ENCODE results near the gene NEAT1.

Gene NEAT1

DNA sequence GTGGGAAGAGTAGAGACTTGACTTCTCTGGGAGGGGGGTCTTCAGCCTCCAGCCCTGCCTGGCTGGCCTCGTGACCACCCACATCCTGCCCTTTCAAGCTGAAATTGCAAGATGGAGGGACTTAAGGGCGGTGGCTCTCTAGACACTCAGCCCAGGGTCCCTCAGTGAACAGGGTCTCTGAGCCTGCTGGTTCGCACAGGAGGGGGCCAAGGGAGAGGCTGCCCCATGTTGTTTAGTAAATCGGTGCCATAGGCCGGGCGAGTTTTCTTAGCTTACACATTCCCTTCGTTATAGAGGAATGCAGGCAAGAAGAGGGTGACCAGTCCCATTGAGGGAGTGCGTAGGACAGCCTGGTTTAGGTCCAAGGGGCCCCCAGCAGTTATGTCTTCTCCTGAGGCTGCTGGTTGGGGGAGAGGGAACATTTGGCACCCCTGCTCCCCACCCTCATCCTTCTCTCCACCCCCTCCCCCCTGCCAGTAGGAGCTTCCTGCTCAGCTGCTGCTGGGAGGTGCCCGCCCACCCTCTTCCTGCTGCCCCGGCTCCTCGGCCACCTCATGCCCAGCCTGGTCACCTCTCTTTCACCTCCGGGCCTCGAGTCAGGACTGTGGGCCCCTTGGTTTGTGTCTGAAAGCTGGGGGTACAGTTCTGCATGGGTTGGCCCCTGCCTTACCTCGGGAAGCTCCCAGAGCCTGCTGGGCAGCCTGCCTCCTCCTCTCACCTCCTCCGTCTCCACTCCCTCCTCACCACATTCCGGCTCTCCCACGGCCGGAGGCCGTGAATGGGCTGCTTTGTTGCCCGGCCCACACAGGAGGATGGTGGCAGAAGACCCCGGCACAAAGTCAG, 32.3 kb upstream of the NEAT1 start:
- TF ChIP-seq YY1 (IDR thresholded peaks at IDR 0.05; ENCODE audit: insufficient read depth, insufficient read length) (no peak), ZNF274 (IDR thresholded peaks at IDR 0.05; ENCODE audit: low read depth, low read length) (no peak), SUZ12 (IDR thresholded peaks at IDR 0.05; ENCODE audit: extremely low read depth, insufficient read depth, insufficient read length) (no peak)
- Histone ChIP-seq H3K27me3 (ENCODE audit: insufficient read depth, insufficient read length) (no peaks in the 10 kb centered on the region), H3K9me3 (ENCODE audit: insufficient read depth, low read length) (no peaks in the 10 kb centered on the region), H3K4me1 (ENCODE audit: insufficient read depth, insufficient read length) (peaks cover 44% of the 10 kb centered on the region), H3K36me3 (ENCODE audit: insufficient read depth, insufficient read length, low read length) (peaks cover 66% of the 10 kb centered on the region), H3K4me3 (ENCODE audit: insufficient read length, low read depth) (no peak overlapping the region), H3K9ac (ENCODE audit: insufficient read length, low read depth) (peak overlapping the region; percentile 37)
- no peak for DNase-seq (ENCODE audit: low read depth, low spot score)

GRCh38 chr11:65390996-65391395, 31.6 kb upstream of the NEAT1 start:
- Histone ChIP-seq H3K36me3 (ENCODE audit: insufficient read depth, insufficient read length, low read length) (peaks cover 72% of the 10 kb centered on the region), H3K9me3 (ENCODE audit: insufficient read depth, low read length) (no peaks in the 10 kb centered on the region), H3K9ac (ENCODE audit: insufficient read length, low read depth) (peak overlapping the region; percentile 23), H3K4me1 (ENCODE audit: insufficient read depth, insufficient read length) (peaks cover 44% of the 10 kb centered on the region), H3K27me3 (ENCODE audit: insufficient read depth, insufficient read length) (no peaks in the 10 kb centered on the region), H3K4me3 (ENCODE audit: insufficient read length, low read depth) (no peak overlapping the region)
- TF ChIP-seq ZNF274 (IDR thresholded peaks at IDR 0.05; ENCODE audit: low read depth, low read length) = no peak
- TF ChIP-seq SUZ12 (IDR thresholded peaks at IDR 0.05; ENCODE audit: extremely low read depth, insufficient read depth, insufficient read length) = no peak
- no peak for TF ChIP-seq YY1 (IDR thresholded peaks at IDR 0.05; ENCODE audit: insufficient read depth, insufficient read length)
- DNase-seq (ENCODE audit: low read depth, low spot score) = peak; percentile 42

- Histone ChIP-seq H3K4me3 (ENCODE audit: insufficient read length, low read depth) (no peak overlapping the region), H3K27me3 (ENCODE audit: insufficient read depth, insufficient read length) (no peaks in the 10 kb centered on the region), H3K9ac (ENCODE audit: insufficient read length, low read depth) (no peak overlapping the region), H3K4me1 (ENCODE audit: insufficient read depth, insufficient read length) (peaks cover 44% of the 10 kb centered on the region), H3K9me3 (ENCODE audit: insufficient read depth, low read length) (no peaks in the 10 kb centered on the region), H3K36me3 (ENCODE audit: insufficient read depth, insufficient read length, low read length) (peaks cover 86% of the 10 kb centered on the region)
- TF ChIP-seq YY1 (IDR thresholded peaks at IDR 0.05; ENCODE audit: insufficient read depth, insufficient read length) (no peak), SUZ12 (IDR thresholded peaks at IDR 0.05; ENCODE audit: extremely low read depth, insufficient read depth, insufficient read length) (no peak), ZNF274 (IDR thresholded peaks at IDR 0.05; ENCODE audit: low read depth, low read length) (no peak)
- DNase-seq (ENCODE audit: low read depth, low spot score) = no peak
Observed at GRCh38 chr11:65392186-65392829, 30.3 kb upstream of the NEAT1 start.

GRCh38 chr11:65392899-65393298, 29.7 kb upstream of the NEAT1 start:
- no peaks in the 10 kb centered on the region for H3K27me3 ChIP-seq (ENCODE audit: insufficient read depth, insufficient read length)
- DNase-seq (ENCODE audit: low read depth, low spot score) = no peak
- no peak overlapping the region for H3K9ac ChIP-seq (ENCODE audit: insufficient read length, low read depth)
- peaks cover 86% of the 10 kb centered on the region for H3K36me3 ChIP-seq (ENCODE audit: insufficient read depth, insufficient read length, low read length)
- H3K4me1 ChIP-seq (ENCODE audit: insufficient read depth, insufficient read length) = peaks cover 43% of the 10 kb centered on the region
- H3K4me3 ChIP-seq (ENCODE audit: insufficient read length, low read depth) = no peak overlapping the region
- no peaks in the 10 kb centered on the region for H3K9me3 ChIP-seq (ENCODE audit: insufficient read depth, low read length)
- TF ChIP-seq ZNF274 (IDR thresholded peaks at IDR 0.05; ENCODE audit: low read depth, low read length) (no peak), SUZ12 (IDR thresholded peaks at IDR 0.05; ENCODE audit: extremely low read depth, insufficient read depth, insufficient read length) (no peak), YY1 (IDR thresholded peaks at IDR 0.05; ENCODE audit: insufficient read depth, insufficient read length) (no peak)

GRCh38 chr11:65393513-65394079, 29.0 kb upstream of the NEAT1 start:
- H3K4me3 ChIP-seq (ENCODE audit: insufficient read length, low read depth) = no peak overlapping the region
- no peak for TF ChIP-seq YY1 (IDR thresholded peaks at IDR 0.05; ENCODE audit: insufficient read depth, insufficient read length)
- no peak for TF ChIP-seq SUZ12 (IDR thresholded peaks at IDR 0.05; ENCODE audit: extremely low read depth, insufficient read depth, insufficient read length)
- TF ChIP-seq ZNF274 (IDR thresholded peaks at IDR 0.05; ENCODE audit: low read depth, low read length) = no peak
- no peaks in the 10 kb centered on the region for H3K9me3 ChIP-seq (ENCODE audit: insufficient read depth, low read length)
- peak overlapping the region; percentile 34 for H3K9ac ChIP-seq (ENCODE audit: insufficient read length, low read depth)
- H3K27me3 ChIP-seq (ENCODE audit: insufficient read depth, insufficient read length) = no peaks in the 10 kb centered on the region
- H3K4me1 ChIP-seq (ENCODE audit: insufficient read depth, insufficient read length) = peaks cover 41% of the 10 kb centered on the region
- DNase-seq (ENCODE audit: low read depth, low spot score) = no peak
- H3K36me3 ChIP-seq (ENCODE audit: insufficient read depth, insufficient read length, low read length) = peaks cover 86% of the 10 kb centered on the region

- no peaks in the 10 kb centered on the region for H3K9me3 ChIP-seq (ENCODE audit: insufficient read depth, low read length)
- H3K36me3 ChIP-seq (ENCODE audit: insufficient read depth, insufficient read length, low read length) = peaks cover 84% of the 10 kb centered on the region
- no peaks in the 10 kb centered on the region for H3K27me3 ChIP-seq (ENCODE audit: insufficient read depth, insufficient read length)
- DNase-seq (ENCODE audit: low read depth, low spot score) = no peak
- H3K9ac ChIP-seq (ENCODE audit: insufficient read length, low read depth) = no peak overlapping the region
- no peak overlapping the region for H3K4me3 ChIP-seq (ENCODE audit: insufficient read length, low read depth)
- H3K4me1 ChIP-seq (ENCODE audit: insufficient read depth, insufficient read length) = peaks cover 41% of the 10 kb centered on the region
- TF ChIP-seq ZNF274 (IDR thresholded peaks at IDR 0.05; ENCODE audit: low read depth, low read length) (no peak), SUZ12 (IDR thresholded peaks at IDR 0.05; ENCODE audit: extremely low read depth, insufficient read depth, insufficient read length) (no peak), YY1 (IDR thresholded peaks at IDR 0.05; ENCODE audit: insufficient read depth, insufficient read length) (no peak)
Observed at GRCh38 chr11:65394125-65394536, 28.5 kb upstream of the NEAT1 start.
